Pons (tissue), 1 donor: Measurements from ENCODE around the gene APBA1.

Experiments used
- DNase-seq: peaks from one replicate; pipeline ENCODE4 v3.0.0-alpha.2; 2016; ENCODE audit warnings: low spot score

APBA1 gene

DNA sequence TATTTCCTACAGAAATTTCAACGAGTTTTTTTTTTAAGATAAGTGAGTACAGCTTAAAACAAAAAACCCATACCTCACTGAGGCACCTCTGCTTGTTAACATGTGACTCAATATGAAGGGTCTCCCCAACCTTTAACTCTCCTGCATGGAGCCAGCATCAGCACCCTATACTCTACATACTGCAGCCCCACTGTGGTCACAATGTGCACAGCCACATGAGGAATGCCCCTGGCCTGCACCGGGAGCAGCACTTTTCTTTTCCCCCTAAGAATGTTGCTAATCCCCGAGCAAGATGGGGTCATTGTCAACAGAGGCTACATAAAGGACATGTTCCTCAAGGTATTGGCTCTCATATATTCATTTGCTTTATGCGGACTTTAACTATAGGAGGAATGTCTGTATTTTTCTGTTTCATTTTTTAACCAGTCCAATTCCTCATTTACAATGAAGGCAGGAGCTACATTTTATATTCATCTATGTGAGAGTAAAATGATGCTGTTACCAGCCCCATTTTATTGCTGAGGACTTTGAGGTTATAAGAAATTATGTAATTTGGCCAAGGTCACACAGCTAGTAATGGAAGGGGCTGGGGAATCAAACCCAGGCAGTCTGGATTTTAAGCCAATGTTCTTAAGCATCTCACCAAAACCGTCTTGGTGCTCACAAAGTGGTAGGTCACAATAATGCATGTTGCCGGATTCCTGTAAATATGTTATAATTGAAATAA, 93.0 kb downstream of the APBA1 start:
- no peak for DNase-seq

DNA sequence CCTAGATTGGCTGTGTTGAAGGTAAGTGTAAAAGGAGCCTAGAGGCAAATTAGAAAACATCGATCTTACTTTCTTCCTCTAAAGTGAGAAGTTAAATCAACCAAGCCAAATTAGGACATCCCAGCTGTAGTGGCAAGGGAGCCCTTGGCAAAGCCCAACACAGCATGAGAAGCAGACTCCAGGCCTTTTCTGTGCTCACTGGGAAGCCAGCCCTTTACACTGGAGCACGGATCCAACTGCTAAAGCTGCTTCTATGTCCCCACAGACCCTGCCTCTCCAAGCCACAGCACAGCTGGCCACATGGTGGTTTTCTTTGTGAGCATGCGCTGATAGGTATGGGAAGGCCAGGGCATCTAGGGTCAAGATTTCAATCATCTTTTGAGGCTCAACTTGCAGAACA, 94.1 kb downstream of the APBA1 start:
- DNase-seq = no peak

DNA sequence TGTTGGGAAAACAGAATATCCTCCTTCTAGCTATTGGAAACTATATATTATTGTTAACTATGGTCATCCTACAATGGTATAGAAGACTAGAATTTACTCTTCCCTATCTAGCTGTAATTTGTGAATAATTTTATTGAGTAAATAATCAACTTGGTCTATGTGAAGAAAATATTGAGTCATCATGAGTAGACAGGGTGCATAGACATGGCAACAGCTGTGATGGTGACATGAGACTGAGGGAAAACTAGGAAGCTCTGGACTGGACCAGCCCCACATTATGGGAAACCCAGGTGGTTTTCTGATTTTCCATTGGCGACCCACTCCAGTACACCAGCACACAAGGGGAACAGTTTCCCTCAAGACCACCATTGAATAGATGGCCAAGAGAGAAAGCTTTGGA, 95.0 kb downstream of the APBA1 start:
- no peak for DNase-seq

DNA sequence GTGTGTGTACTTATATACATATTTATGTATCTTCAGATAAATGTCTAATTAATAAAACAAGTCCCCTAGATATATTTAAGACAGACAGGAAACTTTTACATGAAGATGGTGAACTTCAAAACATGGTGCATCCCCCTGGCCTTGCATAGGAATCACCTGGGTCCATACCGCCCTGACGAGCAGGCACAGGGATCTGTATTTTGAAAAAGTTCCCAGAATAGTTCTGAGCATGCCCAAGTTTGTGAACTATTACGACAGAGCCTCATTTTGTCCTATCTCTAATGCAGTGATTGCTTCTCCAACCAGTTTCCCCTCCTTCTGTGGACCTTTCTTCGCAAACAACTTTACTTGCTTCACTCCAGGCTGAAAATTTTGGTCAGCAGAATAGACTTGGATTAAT, 98.1 kb downstream of the APBA1 start:
- DNase-seq = no peak

DNA sequence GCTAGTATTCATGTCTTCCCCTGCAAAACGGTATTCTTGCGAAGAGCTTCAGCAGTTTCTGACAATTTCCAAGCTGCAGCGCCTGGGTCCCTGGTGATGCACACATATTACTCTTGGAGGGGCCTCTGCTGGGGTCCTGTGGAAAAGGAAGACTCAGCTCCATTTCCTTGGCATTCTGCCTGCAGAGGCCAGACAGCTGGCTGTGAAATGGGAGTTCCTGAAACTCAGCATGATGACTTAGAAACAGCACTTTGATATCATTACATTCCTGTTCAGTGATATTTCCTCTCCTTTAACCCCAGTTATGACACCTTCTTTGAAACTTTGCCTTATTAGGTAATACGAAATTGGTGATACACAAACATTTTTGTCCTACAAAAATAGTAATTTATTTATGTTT, 98.5 kb downstream of the APBA1 start:
- no peak for DNase-seq

DNA sequence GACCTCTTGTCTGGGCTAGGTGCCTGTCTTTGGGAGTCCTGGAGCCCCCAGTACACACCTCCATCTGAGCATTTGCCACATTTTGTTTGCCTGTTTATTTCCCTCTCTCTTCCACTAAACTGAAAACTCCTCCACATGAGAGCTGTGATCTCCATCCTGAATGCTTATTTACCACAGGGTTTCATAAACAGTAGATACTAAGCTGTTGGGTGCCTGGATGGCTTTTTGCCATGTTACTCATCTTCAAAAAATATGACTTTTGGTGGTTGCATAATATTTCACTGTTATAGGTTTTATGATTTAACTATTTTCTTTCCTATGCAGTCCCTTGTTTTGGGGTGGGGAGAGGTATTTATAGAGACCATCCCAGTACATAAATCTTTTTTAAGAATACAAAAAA, 99.6 kb downstream of the APBA1 start:
- no peak for DNase-seq

DNA sequence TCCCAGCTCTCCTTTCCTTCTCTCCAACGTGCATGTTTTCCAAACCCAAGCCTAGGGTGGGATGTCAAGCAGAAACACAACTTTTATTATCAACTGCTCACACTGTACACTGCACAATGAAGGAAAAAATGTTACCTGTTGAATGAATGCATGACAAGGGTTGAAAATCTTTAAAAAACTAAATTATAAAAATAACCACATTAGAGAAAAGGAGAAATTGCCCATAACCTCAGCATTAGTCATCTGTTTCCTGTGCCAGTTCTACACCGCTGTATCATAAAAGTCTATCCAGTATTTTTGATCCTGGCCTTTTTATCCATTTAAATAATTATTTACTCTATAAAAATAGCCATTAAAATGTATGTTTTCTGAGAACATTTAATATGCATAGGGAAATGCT, 101.1 kb downstream of the APBA1 start:
- DNase-seq = no peak

DNA sequence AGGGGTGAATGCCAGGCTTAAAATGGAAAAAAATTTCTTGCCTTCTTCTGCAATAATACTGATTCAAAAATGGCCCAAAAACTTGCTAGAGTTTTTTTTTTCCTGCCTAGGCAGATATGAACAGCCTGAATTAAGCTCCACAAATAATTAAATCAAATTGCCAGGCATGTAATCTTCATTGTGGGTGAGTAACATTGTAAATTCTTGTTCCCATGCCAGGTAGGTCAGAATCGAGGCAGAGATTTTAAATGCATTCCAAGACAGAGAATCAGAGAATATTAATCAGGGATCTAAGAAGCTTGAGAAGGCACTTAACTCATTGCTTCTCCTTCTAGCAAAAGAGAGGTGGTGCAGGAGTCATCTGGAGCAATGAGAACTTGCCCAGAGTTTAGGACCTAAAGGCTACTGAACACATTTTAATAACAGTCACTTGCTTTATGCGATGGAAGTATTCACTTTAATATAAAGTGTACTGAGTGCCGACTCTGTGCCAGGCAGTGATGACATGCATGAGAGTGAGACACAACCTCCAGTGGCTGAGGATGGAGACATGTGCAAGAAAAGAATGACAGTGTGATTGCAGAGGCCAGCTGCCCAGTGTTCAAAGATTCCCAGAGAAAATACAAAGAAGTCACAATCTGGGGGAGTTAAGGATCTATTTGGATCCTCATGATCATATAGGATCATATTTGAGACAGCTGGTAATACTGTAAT, 102.3 kb downstream of the APBA1 start:
- DNase-seq = no peak

DNA sequence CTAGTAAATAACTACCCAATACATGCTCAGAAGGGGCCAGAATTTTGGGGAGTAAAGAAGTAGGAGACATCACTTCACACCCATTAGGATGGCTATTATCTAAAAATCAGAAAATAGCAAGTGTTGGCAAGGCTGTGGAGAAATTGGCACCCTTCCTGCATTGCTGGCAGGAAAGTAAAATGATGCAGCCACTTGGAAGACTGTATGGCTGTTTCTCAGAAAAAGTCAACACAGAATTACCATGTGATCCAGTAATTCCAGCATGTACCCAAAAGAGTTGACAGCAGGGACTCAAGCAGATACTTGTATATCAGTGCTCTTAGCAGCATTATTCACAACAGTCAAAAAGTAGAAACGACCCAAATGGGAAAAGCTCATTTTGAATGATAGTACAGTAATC, 107.6 kb downstream of the APBA1 start:
- DNase-seq = no peak

DNA sequence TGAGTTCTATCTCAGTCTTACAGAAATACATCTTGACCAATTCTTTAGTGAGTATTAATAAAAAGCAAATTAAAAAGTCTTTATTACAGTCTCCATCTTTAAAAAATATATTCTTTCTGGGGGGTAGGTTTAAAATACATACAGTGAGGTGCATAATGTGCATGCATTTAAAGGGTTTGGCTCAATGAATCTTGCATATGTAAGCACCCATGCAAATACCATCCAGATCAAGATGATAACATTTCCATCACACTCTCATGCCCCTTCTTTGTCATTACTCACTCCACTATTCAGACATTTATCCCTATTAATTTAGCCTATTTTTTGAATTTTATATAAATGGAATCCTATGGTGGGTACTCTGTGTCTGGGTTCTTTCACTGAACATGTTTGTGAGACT, 113.0 kb downstream of the APBA1 start:
- no peak for DNase-seq

DNA sequence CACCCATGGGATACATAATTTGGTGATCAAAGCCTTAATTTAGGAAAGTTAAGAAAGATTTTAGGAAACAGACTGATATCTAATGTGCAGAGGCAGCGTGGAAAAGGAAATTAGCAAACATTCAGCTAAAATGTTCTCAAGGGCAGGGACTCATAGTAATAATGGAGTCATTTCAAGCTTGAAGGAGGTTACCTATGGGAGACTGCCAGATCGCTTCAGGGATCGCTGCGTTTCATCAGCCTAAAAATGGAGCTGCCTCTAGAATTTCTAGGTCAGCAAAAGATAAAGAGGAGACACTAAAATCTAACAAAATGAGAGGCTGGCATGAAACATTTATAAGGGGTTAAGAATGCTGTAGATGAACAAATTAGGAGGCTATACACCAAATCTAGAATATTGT, 115.5 kb downstream of the APBA1 start:
- DNase-seq = no peak

DNA sequence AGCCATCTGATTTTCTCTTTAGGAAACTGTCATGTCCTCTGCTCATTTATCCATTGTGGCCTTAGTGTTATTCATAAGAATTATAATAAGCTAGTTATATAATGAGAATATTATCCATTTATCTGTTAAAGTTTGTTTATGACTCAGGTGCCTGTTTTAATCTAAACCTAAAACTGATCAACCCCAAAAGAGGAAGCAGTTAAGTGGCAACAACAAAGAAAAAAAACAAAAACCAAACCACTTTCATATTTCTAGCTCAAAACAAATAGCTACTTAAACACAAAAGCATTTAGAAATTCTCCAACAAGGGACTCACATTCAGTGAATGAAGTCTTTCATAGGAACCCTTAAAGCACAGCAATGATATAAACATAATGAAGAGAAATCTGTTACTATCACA, 116.4 kb downstream of the APBA1 start:
- no peak for DNase-seq

DNA sequence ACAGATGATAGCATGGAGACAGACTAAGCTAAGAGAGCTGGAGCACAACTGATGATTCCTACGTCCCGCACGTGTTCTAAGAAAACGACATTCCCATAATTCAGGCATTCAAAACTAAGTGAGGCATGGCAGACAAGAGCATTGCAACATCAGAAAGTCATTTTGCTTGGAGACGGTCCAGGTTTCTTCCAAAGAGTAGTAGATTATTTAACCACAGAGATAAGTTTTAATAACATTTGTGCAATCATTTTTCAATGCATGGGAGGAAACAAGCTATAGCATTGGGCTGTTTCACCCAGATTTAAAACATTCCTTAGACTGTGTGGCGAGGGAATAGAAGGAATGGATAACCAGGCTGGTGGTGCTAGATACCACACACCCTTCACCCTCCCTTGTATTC, 117.2 kb downstream of the APBA1 start:
- no peak for DNase-seq

DNA sequence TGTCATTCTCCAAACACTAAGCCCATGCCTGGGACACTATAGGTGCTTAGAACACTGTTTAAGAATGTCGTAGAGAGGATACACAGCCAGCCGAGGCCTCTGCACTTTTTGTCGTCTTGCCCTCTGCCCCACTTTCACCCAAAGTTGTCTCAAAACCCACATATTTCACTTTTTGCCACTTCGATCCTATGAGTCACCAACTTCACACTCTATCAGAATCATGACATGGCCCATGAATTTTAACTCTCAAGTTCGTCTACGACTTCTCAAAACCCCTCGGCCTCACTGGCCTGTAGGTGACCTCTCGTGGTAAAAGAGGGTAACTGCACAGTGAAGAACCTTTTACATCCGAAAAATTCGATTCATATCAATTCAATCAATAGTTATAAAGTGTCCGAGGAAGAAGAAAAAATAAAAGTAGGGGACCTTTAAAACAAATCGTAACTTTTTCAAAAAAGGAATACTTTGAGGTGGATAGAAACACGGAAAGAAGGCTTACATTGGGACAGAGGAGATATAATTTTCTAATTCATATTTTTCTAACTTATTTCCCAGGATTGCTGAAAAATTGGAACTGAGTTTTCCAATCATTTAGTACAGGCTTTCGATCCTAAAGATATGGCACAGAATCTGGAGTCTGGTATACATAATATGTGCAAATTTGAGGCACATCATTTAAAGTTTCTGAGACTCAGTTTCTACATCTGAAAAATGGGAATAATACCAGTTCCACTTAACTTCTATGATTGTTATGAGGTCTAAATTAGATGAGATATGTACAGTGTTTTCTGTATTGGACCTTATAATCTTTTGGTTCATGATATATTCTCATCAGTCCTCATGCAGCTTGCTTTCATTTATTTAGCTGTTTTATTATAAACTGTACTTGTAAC, 122.6 kb downstream of the APBA1 start:
- peak; percentile 66 for DNase-seq

DNA sequence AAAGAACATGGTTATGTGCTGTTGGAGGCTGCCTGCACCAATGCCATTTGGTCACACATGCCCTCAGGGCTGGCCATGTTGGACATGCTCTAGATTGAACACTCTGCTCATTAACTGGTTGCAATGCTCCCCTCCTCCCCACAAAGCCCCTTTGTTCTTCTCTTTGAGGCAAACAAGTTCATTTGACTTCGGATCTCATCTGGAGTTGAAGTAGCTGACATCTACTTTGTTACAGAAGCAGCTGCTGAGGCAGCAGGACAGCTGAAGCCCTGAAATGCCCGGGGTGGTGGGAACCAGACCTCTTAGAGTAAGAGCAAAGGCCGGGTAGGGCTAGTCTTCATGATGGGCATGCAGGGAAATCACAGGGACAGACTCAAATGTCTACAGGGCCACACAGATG, 123.5 kb downstream of the APBA1 start:
- peak; percentile 84 for DNase-seq

DNA sequence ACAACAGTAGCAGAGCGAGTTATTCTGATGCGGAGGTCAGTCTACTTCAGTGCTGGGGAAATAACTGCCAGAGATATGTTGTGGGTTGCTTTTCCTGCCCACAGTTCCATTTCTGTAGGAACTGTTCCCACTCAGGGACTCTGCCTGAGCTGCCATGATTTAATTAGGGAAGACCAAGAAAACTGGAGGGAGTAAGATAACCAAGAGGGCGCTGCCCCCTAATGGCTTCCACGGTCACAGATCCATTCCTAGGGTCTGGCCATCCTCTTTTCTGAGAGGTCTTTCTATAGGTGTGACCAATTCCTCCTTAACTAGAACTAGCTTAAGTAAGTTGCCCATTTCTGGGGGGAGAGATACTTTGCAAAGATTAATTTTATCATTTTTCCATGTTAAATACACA, 125.9 kb downstream of the APBA1 start:
- peak; percentile 25 for DNase-seq

DNA sequence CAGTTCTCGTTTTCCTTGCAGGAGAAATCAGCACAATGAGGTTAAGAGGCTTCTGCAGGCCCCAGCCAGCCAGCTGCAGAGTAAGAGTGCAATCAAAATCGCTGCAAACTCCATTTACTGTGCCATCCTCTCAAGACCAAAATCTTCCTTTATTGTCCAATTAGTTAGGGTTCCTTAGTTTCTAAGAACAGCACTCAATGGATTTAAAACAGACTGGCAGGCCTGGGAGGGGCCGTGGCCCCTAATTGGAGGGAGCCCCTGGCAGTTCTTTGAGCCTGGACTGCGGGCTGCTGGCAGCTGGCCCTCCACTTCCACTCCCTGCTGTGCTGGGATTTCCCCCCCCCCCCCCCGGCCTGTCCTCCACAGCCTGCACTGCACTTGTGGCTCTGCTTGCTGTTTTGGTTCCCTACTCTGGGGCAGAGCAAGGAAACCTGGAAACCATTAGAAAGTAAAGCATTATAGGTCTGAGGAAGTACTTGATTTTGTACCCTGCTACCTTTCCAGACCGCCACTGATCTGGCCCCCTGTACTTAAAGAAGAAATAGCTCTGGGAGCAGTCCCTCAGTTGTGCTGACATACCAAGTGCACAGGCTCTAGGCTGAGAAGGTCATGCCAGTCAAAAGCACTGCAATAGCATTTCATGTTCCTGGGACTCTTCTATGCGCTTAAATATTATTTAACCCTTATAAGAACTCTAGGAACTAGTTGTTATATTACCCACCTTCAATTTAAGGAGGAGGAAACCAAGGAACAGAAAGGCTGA, 129.0 kb downstream of the APBA1 start:
- peak; percentile 46 for DNase-seq

DNA sequence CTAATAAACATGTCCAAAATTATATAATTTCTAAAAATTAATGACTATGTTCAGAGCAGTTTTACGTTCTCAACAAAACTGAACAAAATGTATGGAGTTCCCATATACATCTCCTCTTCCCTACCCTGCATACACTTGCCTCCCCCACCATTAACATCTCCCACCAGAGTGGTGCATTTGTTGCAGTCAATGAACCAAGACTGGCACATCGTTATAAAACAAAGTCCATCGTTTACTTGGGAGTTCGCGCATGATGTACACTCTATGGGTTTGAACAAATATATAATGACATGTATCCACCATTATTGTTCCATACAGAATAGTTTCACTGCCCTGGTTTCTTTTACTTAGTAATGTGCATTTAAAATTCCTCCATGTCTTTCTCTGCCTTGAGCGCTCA, 130.1 kb downstream of the APBA1 start:
- DNase-seq = no peak

DNA sequence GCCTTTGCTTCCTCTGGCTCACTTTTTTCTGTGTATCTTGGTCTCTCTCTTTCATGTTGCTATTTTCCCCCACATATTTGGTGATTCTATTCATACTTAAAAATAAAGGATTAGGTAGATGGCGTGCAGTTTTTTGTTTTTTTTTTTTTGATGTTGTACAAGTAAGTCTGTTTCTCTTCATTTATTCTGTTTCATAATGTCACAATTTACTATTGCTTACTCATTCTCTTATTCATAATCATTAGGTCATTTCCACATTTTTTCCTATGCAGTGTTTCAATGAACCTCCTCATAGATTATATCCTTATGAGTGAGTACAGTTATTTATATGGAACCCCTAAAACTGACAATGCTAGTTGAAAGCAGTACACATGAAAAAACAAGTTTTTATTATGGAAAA, 136.3 kb downstream of the APBA1 start:
- no peak for DNase-seq

DNA sequence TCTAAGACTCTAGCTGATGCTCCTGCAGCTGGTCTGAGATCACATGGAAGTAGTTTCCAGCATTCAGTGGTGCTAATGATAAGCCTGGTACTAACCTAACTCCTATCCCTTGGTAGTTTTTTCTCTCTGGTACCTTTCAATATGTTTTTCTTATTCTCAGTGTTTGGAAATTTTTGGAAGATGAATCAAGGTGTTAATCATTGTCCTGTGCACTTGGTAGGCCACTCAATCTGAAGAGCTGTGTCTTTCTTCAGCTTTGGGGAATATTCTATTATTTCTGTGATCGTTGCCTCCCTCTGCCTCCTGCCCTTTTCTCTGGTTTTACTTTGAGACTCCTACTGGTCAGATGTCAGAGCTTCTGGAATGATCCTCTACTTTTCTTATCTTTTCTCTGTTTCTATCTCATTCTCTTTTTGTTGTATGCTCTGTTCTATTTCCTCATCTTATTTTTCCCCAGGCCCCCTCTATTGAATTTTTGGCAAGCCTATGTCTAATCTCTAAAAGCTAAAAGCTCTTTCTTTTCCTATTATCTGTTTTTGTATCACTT, 136.8 kb downstream of the APBA1 start:
- no peak for DNase-seq

DNA sequence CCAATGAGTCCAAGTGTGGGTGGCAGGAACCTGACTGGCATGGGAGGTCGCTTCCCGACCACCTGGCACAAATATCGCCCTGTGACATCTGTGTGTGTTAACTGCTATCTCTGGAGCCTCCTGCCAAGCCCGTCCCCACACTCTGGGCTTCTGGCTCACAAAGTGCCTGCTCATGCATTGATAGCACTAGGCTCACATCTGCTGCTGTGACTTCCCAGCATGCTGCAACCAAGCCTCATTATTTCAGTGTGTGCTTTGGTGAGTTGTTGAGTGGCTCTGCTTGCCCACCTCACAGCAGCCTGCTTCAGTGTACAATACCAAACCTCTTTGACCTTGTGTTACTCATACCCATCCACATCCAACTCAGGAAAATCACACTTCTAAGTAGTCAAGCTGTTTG, 139.8 kb downstream of the APBA1 start:
- DNase-seq = no peak

DNA sequence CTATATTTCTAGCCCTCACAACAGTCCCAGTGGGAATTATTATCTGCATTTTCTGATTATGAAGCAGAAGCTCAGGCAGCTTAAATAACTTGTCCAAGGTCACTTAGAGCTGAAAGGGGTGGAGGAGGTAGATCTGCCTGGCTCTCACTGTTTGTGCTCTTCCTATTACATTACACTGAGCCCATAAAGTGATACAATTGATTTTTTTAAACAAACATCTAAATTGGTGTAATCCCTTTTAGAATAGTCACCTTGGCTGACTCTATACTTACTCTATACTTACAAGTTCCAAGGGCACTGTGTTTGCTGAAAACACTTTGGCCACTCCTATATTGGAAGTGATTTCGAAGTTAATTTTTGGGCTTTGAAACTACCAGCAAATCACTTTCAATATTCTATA, 144.7 kb downstream of the APBA1 start:
- no peak for DNase-seq
